Aorta (tissue), 5 donors: ENCODE results near the gene CCDC40. TPM values are rescaled to one million over a fixed set of nuclear protein-coding genes. Genes with fewer than 3 reads are reported as not detected.

Experiments used
- ATAC-seq: fragments of 200-7000 bp; cut with Tn5 transposase; one replicate; pipeline ENCODE4 v1.9.1; 2022; ENCODE audit warnings: moderate library complexity; ENCODE audit not compliant: low FRiP score
- DNase-seq, 2 donors: peaks; one replicate each; pipeline ENCODE4 v3.0.0-alpha.2; 2020
- H3K27ac ChIP-seq, 2 donors: one replicate each; pipeline ENCODE4 v1.5.1; 2013; ENCODE audit warnings: low read length in 2 of 2, mild to moderate bottlenecking in 2 of 2, moderate library complexity in 2 of 2, control low read depth in 1 of 2, inconsistent platforms in 1 of 2, low read depth in 1 of 2
- H3K27me3 ChIP-seq, 2 donors: one replicate each; pipeline ENCODE4 v1.6.1; 2013; ENCODE audit warnings: control low read depth in 1 of 2, low read length in 1 of 2, mild to moderate bottlenecking in 1 of 2, moderate library complexity in 1 of 2; ENCODE audit not compliant: insufficient read depth in 2 of 2, control insufficient read depth in 1 of 2
- H3K36me3 ChIP-seq, 2 donors: one replicate each; pipeline ENCODE4 v1.6.1; 2013; ENCODE audit warnings: control low read depth in 1 of 2, low read length in 1 of 2, mild to moderate bottlenecking in 1 of 2; ENCODE audit not compliant: insufficient read depth in 2 of 2, control insufficient read depth in 1 of 2
- H3K4me1 ChIP-seq, 2 donors: one replicate each; pipeline ENCODE4 v1.6.1; 2013; ENCODE audit warnings: low read length in 2 of 2, control low read depth in 1 of 2, mild to moderate bottlenecking in 1 of 2, moderate library complexity in 1 of 2; ENCODE audit not compliant: insufficient read depth in 2 of 2, control insufficient read depth in 1 of 2
- H3K4me3 ChIP-seq, 2 donors: one replicate each; pipeline ENCODE4 v1.5.1; 2013; ENCODE audit warnings: low read length in 2 of 2, control low read depth in 1 of 2, mild to moderate bottlenecking in 1 of 2
- H3K9me3 ChIP-seq: one replicate; pipeline ENCODE4 v1.6.1; 2013; ENCODE audit warnings: mild to moderate bottlenecking, low read length; ENCODE audit not compliant: control insufficient read depth
- WGBS, 2 donors: extraction: QIAGEN DNeasy Blood & Tissue Kit; methylation state at CpG; one replicate each; pipeline ENCODE4 v1.1.7; 2013; 5-methylcytosine and 5-hydroxymethylcytosine counted together
- intact Hi-C, 2 donors: fragments of 100-400 bp; cut with DNase I; formaldehyde crosslinking; loops; one replicate each; pipeline versions ENCODE4 v1.14.2 to v1.15.0; 2022
- polyA plus RNA-seq, 2 donors: library from polyadenylated mRNA; stranded (reverse); fragments of 200-250 nt; gene quantifications; one replicate each; pipeline ENCODE4 v1.2.3, GENCODE V29; 2013
- total RNA-seq, 2 donors: library from RNA; stranded (reverse); fragmentation: NEBNext Ultra II Directional; extraction: Animal tissue kit (Norgen Biotek cat#: 25700); gene quantifications; one replicate each; pipeline ENCODE4 v1.2.1, GENCODE V29; 2021
- donor health status: healthy with polysubstance abuse.
- donor health status: Bipolar disorder and iron deficiency.
- donor health status: DM: no; HTN: no; CAD: no.
- donor health status: DM: no; HTN: no; CAD: no.
- donor health status: DM: yes; HTN: yes; CAD: no.

Gene CCDC40
- total and polyA plus RNA-seq, 4 donors, result 2.6 to 11.3 (median 5.1) TPM

- Histone ChIP-seq H3K36me3 (no peaks in the 10 kb centered on the region), H3K27me3 (no peaks in the 10 kb centered on the region), H3K9me3 (no peaks in the 10 kb centered on the region), H3K4me1 (no peaks in the 10 kb centered on the region), H3K4me3 (no peak overlapping the region), H3K27ac (no peak overlapping the region)
- intact Hi-C loops, result no loop called here
- no peak for DNase-seq
- WGBS, 2 donors, result 79 to 84% methylated on average over 20 of the region's 20 CpGs
- peak; percentile 16 for ATAC-seq
Measured at GRCh38 chr17:80113033-80113484, 76.6 kb downstream of the CCDC40 start.

GRCh38 chr17:80114758-80115157 lies 78.3 kb downstream of the CCDC40 start:
- 88 to 89% methylated on average over 7 of the region's 7 CpGs for WGBS, 2 donors
- Histone ChIP-seq H3K9me3 (no peaks in the 10 kb centered on the region), H3K4me3 (no peak overlapping the region), H3K4me1 (no peaks in the 10 kb centered on the region), H3K36me3 (no peaks in the 10 kb centered on the region), H3K27ac (no peak overlapping the region), H3K27me3 (no peaks in the 10 kb centered on the region)
- intact Hi-C loops, result no loop called here
- no peak for DNase-seq
- ATAC-seq, result no peak

GRCh38 chr17:80115159-80115558 lies 78.7 kb downstream of the CCDC40 start:
- no peak for ATAC-seq
- WGBS, 2 donors, result 89 to 91% methylated on average over 8 of the region's 8 CpGs

GRCh38 chr17:80116276-80116920 lies 80.0 kb downstream of the CCDC40 start:
- 84 to 87% methylated on average over 16 of the region's 16 CpGs for WGBS, 2 donors
- Histone ChIP-seq H3K27me3 (no peaks in the 10 kb centered on the region), H3K9me3 (no peaks in the 10 kb centered on the region), H3K4me1 (no peaks in the 10 kb centered on the region), H3K4me3 (no peak overlapping the region), H3K27ac (no peak overlapping the region), H3K36me3 (no peaks in the 10 kb centered on the region)
- peak in 1 of 2 donors; percentile 33 for DNase-seq
- no peak for ATAC-seq
- intact Hi-C loops, result no loop called here

More at GRCh38 chr17:80115159-80115558, 78.7 kb downstream of the CCDC40 start:
- intact Hi-C loops, result no loop called here
- Histone ChIP-seq H3K27me3 (no peaks in the 10 kb centered on the region), H3K4me3 (no peak overlapping the region), H3K4me1 (no peaks in the 10 kb centered on the region), H3K36me3 (no peaks in the 10 kb centered on the region), H3K27ac (no peak overlapping the region), H3K9me3 (no peaks in the 10 kb centered on the region)
- no peak for DNase-seq

GRCh38 chr17:80116921-80117380 lies 80.5 kb downstream of the CCDC40 start:
- H3K4me1 ChIP-seq, result no peaks in the 10 kb centered on the region
- no peaks in the 10 kb centered on the region for H3K27me3 ChIP-seq
- H3K36me3 ChIP-seq, result no peaks in the 10 kb centered on the region
- WGBS, 2 donors, result 86 to 91% methylated on average over 13 of the region's 13 CpGs
- intact Hi-C loops, result no loop called here
- no peaks in the 10 kb centered on the region for H3K9me3 ChIP-seq
- no peak overlapping the region for H3K4me3 ChIP-seq
- no peak for ATAC-seq
- DNase-seq, result peak in 1 of 2 donors; percentile 57
- H3K27ac ChIP-seq, result no peak overlapping the region

- intact Hi-C loops, result no loop called here
- 90 to 91% methylated on average over 30 to 31 of the region's 31 CpGs for WGBS, 2 donors
Measured at GRCh38 chr17:80117491-80118401, 81.3 kb downstream of the CCDC40 start.

GRCh38 chr17:80118601-80119270 lies 82.3 kb downstream of the CCDC40 start:
- WGBS, 2 donors, result 86 to 91% methylated on average over 35 of the region's 35 CpGs
- ATAC-seq (no peak), DNase-seq (peak in 1 of 2 donors; percentile 37)
- no peak overlapping the region for H3K4me3 ChIP-seq
- intact Hi-C loops, result no loop called here
- no peaks in the 10 kb centered on the region for H3K27me3 ChIP-seq
- H3K27ac ChIP-seq, result no peak overlapping the region
- no peaks in the 10 kb centered on the region for H3K4me1 ChIP-seq
- no peaks in the 10 kb centered on the region for H3K36me3 ChIP-seq
- H3K9me3 ChIP-seq, result no peaks in the 10 kb centered on the region

More at GRCh38 chr17:80117491-80118401, 81.3 kb downstream of the CCDC40 start:
- Histone ChIP-seq H3K4me1 (no peaks in the 10 kb centered on the region), H3K9me3 (no peaks in the 10 kb centered on the region), H3K27me3 (no peaks in the 10 kb centered on the region), H3K27ac (no peak overlapping the region), H3K36me3 (no peaks in the 10 kb centered on the region), H3K4me3 (no peak overlapping the region)
- DNase-seq, result peak in 1 of 2 donors; percentile 75
- ATAC-seq, result no peak

GRCh38 chr17:80119271-80119791 lies 82.9 kb downstream of the CCDC40 start:
- H3K4me1 ChIP-seq, result no peaks in the 10 kb centered on the region
- H3K4me3 ChIP-seq, result no peak overlapping the region
- DNase-seq, result no peak
- H3K9me3 ChIP-seq, result no peaks in the 10 kb centered on the region
- no peaks in the 10 kb centered on the region for H3K27me3 ChIP-seq
- H3K27ac ChIP-seq, result no peak overlapping the region
- intact Hi-C loops, result no loop called here
- 89 to 93% methylated on average over 24 of the region's 24 CpGs for WGBS, 2 donors
- ATAC-seq, result no peak
- no peaks in the 10 kb centered on the region for H3K36me3 ChIP-seq
